ENCODE results near the gene MGME1.

- TF ChIP-seq POLR2AphosphoS5 (IDR thresholded peaks at IDR 0.05) (no peak), CTCF (IDR thresholded peaks at IDR 0.05) (no peak), POLR2A (IDR thresholded peaks at IDR 0.05) (no peak), EP300 (IDR thresholded peaks at IDR 0.05) (no peak)
Measured at GRCh38 chr20:18030020-18030419, 61.2 kb downstream of the MGME1 start.

Measured in sigmoid colon (tissue), 4 donors.